ENCODE measurements around the gene ACAD11.

DNA sequence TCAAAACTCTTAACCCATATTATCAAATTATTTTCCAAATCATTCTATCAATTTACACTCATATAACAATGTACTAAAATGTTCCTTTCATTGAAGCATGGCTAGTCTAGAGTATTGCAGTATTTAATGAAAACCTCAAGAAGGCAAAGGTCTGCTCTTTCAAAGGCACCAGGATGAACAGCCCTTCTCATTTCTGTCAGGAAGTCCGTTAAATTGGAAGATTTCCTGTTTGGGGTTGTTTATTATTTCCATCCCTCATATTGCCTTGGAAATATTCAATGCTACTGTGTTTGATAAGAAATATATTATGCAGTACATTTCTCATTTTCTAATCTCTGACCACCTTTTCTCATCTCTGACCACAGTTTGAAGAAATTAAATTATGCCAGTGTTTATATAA is 37.5 kb downstream of the ACAD11 start:
- TF ChIP-seq, protein P1, sequence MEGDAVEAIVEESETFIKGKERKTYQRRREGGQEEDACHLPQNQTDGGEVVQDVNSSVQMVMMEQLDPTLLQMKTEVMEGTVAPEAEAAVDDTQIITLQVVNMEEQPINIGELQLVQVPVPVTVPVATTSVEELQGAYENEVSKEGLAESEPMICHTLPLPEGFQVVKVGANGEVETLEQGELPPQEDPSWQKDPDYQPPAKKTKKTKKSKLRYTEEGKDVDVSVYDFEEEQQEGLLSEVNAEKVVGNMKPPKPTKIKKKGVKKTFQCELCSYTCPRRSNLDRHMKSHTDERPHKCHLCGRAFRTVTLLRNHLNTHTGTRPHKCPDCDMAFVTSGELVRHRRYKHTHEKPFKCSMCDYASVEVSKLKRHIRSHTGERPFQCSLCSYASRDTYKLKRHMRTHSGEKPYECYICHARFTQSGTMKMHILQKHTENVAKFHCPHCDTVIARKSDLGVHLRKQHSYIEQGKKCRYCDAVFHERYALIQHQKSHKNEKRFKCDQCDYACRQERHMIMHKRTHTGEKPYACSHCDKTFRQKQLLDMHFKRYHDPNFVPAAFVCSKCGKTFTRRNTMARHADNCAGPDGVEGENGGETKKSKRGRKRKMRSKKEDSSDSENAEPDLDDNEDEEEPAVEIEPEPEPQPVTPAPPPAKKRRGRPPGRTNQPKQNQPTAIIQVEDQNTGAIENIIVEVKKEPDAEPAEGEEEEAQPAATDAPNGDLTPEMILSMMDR (conservative IDR thresholded peaks at IDR 0.05; ENCODE audit: low read length), result no peak
- TF ChIP-seq EZH2phosphoT487 (IDR thresholded peaks at IDR 0.05; ENCODE audit: borderline replicate concordance, low read depth, low read length), result no peak

Measured in OCI-LY7 (cell line).